TTC549 (cell line): ENCODE results near the gene SCO2.
A peak's percentile ranks its signal among the peaks of the same experiment; 100 is the strongest.

Source experiments
- FAIRE-seq: peaks from 2 replicates; lab custom pipeline; 2012; peaks lifted over from hg19 to GRCh38; lab: Jason Lieb, UNC

Gene SCO2, protein sequence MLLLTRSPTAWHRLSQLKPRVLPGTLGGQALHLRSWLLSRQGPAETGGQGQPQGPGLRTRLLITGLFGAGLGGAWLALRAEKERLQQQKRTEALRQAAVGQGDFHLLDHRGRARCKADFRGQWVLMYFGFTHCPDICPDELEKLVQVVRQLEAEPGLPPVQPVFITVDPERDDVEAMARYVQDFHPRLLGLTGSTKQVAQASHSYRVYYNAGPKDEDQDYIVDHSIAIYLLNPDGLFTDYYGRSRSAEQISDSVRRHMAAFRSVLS

DNA sequence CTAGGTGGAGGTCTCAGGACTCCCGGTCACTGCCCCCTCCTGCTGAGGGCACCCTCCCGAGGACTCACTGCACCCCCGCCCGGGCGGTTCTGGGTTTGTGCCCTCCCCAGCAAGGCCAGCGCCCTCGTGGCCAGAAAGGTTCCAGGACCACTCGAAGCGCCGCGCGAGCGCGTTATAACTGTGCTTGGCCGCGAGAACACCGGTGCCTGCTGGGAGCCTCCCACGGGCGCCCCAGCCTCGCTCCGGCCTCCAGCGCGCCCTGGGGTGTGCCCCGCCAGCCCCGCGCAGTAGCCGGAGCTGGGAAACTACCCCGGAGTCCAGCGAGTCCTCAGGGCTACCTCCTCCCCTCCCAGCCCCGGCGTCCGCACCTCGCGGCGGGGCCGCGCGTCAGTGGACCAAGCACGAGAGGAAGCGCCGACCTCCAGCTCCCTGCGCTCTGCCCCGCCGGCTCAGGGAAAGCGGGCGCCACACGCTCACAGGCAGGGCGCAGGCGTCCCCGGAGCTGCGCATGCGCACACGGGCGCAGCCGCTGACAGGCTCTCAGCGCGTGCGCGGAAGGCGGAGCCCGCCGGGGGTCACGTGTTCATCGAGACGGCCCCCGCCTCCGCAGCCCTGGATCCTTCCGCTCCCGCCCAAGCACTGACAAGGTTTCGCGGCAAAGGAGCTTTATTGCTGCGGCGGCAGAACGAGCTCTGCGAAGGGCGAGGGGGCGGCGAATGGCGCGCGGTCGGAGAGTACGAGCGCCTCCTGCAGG lies at the start of gene SCO2:
Gene SCO2 (minus strand): TSS at position 495 of the 754 bp plus-strand sequence. CDS start 1,187 bp downstream, outside the sequence.
- peak; percentile 37 for FAIRE-seq

DNA sequence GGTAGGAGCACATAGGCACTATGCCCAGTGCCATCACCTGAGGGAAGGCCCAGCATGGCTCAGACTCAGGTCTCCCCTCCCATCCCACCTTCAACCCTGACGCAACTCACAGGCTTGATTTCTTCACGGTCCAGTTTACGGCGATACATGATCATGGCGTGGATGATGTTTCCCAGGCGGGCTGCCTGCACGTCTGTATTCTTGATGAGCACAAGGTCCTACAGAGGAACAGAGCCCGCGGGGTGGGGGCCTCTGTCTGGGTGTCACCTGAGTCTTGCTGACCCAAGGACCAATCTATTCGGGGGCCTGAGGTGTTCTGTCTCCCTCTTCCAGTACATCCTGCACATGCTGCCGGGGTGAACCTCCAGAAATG lies 49.0 kb upstream of the SCO2 start:
- FAIRE-seq: no peak

DNA sequence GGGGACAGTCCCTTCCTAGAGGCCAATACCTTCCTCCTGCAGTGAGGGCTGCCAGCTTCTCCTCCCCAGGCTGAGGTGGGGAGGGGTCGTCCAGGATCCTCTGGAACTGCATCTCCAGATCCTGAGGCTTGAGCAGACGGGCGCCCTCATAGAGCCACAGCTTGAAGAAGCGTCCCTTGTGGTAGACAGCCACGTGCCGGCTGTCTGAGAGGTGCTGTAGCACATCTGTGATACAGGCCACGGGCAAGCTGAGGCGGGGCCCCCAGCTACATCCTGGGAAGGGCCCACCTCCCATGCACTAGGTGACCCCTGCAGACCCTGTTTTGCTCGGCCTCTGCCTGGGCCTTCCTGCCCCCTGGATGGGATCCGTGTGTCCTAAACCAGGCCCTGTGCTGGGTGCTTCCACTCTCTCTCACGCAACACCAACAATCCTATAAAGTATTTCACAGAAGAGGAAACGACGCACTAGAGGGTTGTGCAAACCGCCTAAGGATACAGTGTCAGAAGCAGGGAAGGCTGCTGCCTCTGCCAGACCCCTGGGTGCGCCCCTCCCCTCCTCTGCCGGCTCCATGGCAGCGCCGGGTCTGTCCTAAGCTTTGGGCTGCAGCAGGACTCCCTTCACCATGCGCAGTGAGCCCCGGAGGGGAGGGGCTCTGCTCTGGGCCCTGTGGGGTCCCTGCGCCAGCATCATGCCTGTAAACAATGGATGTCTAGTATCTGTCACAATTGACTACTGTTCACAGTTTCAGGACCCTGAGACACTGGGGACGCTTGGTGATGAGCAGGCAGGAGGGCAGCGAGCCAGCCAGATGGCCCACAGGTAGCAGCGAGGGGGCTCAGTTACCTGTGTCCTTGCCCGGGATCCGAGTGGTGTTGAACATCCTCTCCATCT lies 48.3 kb upstream of the SCO2 start:
- FAIRE-seq: no peak

DNA sequence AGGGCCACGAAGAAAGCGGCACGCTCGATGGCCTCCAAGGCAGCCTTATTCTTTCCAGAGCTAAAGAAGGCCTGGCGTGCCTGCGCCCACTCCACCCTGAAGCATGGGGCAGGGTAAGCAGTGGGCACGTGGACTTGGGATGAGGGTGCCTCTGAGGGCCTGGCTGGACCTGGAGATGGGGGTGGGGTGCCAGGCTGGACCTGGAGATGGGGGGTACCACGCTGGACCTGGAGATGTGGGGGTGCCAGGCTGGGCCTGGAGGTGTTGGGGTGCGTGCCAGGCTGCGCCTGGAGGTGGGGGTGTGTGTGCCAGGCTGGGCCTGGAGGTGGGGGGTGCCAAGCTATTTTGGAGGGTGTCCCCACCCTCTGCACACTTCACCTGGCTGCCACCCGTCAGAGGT lies 47.6 kb upstream of the SCO2 start:
- FAIRE-seq: no peak

DNA sequence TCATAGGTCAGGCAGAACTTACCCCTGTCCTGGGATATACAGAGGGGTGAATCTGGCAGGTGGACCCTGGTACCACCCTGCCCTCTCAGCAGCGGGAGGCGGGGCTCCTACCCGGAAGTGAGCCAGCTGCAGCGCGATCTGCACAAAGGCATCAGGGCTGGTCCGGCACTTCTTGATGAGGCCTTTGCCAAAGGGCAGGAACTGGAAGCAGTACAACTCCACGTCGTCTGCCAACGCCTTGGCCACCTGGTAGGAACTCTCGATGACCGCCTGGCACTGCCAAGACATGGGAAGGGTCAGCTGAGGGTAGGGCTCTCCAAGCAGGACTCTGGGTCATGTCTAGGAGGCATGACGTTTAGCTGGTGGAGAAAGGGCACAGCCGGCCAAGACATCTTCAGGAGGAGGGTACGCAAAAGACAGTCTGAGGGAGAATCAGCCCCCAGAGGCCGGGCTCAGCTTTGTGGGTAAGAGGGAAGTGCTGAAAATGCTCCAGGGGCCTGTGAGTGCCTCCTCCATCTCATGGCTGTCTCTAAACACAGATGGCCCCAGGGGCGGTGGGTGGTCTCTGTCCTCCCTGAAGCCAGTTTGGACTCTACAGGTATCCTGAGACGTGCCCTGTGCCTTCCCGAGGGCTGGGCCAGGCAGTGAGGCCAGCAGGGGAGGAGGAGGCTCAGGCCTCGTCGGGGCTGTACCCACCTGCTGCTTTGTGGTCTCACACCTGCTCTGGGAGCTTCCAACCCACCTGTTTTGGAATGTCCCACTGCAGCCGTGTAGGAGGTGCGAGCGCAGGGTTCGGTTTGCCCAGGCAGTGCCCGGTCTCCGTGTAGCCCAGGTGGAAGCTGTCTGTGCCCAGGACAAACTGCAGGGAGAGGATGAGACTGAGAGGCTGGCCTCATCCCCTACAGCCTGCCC lies 46.1 kb upstream of the SCO2 start:
- FAIRE-seq: no peak

DNA sequence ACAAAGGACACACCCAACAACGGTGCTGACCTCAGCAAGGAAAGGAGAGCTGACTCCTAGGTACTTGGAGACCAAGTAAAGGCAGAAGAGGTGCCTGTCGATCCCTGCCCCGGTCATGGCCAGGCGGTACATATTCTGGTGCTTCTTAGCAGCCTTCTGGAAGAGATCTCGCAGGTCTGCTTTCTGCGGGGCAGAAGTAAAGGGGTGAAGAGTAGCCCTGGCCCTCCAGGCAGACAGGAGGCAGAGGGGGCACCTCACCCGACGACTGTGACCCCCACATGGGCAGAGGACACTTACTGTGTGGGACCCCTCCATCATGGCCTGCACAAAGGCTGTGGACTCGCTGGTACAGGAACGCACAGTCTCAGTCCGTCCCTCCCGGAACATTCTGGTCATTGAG lies 45.5 kb upstream of the SCO2 start:
- no peak for FAIRE-seq

DNA sequence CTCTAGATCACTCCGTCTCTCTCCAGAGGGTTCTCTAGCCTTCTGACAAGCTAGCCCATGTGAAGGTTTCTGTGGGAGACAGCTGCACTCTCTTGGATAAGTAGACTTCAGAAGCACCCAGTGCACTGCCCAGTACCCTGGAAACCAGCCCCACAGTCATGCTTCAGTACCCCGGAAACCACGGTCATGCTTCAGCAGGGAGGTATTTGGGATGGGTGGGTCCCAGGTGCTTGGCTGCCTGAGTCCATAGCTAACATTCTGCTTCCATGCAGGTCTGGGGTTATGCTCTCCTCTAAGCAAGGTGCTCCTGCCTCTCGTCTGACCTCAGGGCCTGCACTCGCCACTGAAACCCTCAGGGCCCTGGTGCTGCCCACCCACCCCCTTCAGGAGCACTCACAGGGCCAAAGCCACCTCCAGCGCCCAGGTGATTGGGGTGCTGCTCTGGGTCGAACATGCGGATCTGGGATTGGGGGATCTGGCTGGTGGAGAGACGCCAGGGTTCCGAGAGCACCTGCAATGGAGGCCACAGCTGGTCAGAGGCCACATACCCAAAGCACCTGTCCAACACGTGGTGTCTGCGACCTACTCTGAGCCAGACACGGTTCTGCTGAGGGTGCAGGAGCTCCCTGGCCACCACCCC lies 44.6 kb upstream of the SCO2 start:
- no peak for FAIRE-seq

DNA sequence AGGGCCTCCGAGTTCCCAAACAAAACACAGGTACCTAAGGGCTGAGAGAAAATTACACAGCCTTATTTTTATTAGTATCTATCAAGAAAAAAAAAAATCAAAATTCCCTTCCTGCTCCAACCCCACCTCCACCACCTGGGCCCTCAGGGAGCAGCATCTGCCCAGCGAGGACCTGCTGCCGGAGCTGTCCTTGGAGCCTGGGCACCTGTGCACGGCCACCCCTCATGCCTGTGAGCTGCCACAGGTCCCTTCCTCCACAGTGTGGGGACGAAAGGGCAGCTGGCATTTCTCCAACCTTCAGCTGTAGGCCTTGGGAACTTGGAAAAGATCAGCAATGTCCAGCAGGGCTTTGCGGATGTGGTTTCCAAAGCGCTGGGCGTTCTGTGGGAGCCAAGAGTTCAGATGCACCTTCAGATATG lies 43.7 kb upstream of the SCO2 start:
- no peak for FAIRE-seq

DNA sequence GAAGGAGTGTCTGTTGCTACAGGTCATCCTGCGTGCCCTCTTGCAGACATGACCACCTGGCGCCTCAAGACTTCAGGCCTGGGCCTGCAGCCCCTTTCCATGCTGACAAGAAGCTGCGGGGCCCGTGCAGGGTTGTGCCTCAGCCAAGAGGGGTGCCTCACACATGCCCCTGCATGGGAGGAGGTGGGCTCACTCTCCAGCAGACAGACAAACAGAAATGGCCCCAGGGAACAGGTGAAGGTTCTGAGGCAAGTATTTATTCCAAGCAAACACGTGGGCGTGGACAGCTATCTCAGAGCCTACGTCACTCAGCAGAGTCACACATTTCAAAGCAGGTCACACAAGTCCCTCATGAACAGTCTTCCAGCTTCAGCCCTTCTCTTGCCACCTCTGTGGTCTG lies 43.2 kb upstream of the SCO2 start:
- no peak for FAIRE-seq

DNA sequence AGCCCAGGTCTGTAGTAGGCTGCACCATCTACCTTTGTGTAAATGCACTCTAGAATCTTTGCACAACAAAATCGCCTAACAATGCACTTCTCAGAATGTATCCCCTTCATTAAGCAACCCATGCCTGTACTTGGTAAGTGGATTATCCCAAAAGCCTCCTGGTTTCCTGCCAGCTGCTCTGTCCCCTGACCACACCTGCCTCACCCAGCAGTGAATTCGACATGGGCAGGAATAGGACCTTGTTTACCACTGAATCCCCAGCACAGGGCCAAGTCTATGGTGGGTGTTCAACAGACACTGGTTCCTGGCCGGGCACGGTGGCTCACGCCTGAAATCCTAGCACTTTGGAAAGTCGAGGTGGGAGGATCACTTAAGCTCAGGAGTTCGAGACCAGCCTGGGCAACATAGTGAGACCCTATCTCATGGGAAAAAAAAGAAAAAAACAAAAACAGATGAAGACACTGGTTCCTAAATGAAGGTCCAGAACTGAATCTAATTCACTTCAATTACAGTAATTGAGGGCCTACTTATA lies 42.4 kb upstream of the SCO2 start:
- FAIRE-seq: no peak

DNA sequence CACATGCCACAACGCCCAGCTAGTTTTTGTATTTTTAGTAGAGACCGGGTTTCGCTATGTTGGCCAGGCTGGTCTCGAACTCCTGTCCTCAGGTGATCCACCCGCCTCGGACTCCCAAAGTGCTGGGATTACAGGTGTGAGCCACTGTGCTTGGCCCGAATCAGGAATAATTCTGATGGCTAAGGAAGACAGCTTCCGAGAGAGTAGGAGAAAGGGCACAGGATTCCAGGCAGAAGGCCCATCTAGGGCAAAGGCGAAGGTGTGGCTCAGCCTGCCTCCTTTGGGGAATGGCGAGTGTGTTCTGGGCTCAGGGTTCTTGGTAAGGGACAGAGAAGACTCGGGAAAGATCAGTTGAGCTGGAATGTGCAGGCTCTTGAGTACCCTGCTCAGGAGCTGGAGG lies 38.9 kb upstream of the SCO2 start:
- FAIRE-seq: no peak

DNA sequence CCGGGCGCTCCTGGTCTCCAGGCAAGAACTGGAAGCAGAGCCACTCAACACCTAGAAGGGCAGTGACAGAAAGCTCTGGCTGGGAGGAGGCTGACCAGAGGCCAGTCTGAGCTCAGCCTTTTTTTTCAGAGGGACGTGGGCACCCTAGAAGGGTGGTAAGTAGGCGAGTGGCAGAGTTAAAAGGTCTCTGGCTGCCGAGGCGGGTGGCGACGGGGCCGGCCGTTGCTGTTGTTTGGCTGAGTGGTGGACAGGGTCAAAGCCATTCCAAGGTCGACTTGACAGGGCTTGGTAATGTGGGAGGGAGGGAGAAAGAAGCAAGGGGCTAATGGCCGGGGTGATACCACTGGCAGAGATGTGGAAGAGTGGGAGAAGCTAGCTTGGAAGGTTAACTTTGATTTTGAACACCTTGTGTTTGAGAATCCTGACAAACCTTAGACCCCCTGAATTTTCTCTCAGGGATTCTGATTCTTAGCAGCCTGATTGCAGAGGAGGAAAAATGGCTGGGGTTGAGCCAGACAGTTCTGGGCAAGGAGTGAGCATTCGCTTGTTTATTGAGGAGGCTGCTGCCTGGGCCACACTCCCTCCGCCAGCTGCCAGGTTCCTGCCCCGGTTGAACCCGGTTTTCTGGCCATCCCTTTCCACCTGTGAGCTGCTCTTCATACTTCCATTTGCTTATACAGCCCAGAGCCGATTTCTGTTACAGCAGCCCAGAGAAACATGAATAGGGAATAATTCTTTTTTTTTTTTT lies 38.2 kb upstream of the SCO2 start:
- no peak for FAIRE-seq

DNA sequence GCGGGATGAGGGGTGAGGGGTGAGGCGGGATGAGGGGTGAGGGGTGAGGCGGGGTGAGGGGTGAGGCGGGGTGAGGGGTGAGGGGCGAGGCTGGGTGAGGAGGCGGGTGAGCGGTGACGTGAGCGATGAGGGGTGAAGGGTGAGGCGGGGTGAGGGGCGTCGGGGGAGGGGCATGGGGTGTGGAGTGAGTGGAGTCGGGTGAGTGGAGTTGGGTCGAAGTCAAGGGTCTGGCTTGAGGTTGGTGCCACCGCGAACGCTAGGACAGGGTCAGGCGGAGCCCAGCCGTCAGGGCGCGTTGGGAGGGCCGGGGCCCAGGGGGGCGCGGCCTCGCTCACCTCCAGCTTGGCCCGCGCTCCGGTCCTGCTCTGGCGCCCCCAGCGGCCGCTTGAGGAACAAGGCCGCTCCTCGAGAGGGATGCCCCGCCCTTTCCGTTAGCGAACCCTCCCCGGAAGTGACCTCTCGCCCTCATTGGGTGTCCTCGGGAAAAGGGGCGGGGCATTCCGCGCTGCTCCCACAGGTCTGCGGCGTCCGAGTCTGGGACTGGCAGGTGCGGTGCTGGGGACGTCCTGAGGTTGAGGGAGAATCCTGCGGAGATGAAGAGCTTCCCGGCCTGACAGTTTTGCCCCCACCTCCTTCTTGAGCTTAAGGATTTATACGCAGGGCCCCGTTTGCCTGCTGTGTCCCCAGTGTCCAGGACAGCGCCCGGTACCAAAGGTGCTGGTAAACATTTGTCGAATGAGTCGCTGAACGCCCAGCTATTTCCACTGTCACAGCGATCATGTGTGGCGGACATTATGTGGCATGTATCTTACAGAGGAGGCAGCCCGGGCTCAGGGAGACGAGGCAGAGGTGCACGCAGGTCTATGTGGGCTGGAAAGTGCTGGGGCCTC lies 37.4 kb upstream of the SCO2 start, which contains the start of gene SYCE3:
Gene SYCE3 (minus strand): TSS at position 397 of the 890 bp plus-strand sequence. CDS start 6,514 bp downstream, outside the sequence.
- no peak for FAIRE-seq

DNA sequence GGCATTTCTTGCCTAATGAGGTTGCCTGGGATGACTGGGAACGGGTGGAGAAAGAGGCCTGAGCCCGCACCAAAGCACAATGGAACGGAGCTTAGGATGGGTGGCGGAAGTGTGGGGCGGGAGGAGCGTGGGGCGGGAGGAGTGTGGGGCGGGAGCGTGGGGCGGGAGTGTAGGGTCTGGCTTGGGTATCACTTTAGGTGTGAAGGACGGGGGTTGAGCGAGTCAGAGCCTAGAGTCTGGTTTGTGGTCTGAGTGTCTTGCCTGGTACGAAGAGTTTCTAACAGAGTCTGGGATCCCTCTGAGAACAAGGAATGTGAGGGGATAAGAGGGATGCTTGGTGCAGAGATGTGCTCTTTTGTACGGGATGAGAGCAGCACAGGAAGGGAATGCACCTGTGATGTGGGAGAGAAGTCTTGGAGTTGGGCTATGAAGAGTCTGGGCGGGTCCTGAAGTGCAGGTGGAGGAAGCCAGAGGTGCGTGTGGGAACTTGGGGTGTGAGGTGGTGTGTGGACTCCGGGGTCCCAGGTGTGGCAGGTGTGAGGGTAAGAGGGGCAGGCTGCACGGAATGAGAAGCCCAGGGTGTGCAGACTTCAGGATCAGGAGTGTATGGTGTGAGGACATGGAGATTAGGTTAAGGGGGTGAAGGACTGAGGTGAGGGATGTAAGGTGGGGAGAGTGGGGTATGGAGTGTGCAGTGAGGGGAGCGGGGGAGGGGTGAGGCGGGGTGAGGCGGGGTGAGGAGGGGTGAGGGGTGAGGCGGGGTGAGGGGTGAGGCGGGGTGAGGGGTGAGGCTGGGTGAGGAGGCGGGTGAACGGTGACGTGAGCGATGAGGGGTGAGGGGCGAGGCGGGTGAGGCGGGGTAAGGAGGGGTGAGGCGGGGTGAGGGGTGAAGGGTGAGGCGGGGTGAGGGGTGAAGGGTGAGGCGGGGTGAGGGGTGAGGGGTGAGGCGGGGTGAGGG lies 36.3 kb upstream of the SCO2 start:
- no peak for FAIRE-seq

DNA sequence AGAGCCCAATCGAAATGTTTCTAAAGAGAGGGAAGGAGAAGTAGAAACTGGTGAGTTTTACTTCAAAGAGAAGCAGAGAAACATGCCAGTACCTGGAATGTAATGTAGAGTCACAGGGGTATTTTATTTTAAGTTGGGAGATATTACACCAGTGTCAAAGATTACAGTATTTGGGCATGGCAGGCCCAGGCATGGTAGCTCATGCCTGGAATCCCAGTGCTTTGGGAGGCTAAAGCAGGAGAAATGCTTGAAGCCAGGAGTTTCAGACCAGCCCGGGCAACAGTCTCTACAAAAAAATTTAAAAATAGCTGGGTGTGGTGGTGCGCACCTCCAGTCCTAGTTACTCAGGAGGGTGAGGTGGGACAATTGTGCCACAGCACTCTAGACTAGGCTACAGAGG lies 34.6 kb upstream of the SCO2 start:
- FAIRE-seq: no peak

DNA sequence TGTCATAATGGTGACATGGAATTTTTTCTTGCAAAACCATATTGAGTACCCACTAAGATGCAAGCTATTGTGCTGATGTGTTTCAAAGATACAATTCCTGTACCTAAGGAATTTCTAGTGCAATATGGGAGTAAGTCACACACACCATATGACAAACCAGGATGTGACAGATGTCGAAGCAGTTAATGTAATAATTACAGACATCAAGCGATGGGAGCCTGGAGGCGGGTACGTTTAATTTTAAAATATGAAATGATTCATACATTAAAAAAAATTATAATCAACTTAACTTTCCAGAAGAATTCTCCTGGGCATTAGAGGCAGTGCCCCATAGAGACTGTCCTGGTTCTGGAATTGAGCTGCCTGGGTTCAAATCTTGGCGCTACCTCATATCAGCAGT lies 31.3 kb upstream of the SCO2 start:
- no peak for FAIRE-seq

DNA sequence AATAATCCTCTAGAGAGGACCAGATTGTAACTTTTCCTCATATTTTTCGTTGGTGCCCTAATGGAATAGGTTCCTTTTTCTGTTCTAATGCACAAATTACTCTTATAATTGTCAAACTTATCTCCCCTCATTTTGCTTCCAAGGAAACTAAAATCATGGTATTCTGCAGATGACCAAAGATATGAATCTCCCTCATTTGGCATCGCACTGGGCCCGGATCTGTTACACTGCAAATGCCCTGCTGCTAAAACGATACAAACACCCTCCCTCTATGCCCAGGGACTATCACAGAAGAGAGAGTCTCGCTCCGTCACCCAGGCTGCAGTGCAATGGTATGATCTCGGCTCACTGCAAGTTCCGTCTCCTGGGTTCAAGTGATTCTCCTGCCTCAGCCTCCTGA lies 27.9 kb upstream of the SCO2 start:
- no peak for FAIRE-seq

DNA sequence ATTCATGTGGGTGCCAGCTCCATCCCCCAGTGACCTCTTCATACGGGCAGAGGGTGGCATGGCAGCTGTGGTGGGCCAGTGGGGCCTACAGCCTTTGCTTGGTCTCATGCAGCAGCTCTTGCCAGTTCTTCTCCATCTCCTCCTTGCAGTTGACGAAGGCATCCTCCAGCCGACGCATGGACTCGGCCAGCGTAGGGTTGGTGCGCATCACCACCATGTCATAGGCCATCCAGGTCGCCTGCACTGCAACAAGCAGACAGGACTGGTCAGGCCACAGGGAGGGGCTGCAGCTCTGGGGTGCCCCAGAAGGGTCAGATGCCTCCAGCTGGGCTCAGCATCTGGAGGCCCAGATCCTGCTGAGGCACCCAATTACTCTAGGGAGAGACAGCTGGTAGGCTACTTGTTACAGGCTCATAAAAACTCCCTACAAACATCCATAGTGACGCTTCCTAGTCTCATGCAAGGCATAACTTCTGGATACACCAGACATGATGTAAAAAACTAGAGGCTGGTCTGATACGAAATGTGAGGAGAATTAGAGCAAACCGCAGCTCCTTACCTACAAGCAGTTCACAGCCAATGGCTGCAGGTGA lies 25.9 kb upstream of the SCO2 start:
- no peak for FAIRE-seq
